M059J (cell line): ENCODE data around the gene RCOR3. TPM values are rescaled to one million over a fixed set of nuclear protein-coding genes. Genes with fewer than 3 reads are reported as not detected.

ENCODE experiments used
- total RNA-seq: library from RNA; depleted of rRNA; stranded (reverse); fragments of >200 nt; shearing (Covaris generic); gene quantifications from 2 replicates; pipeline ENCODE4 v1.2.3, GENCODE V29; 2014; rRNA removed

The RCOR3 gene
- total RNA-seq, 1 experiment from 2014 or later: 20.7 TPM

Other genes with a start within 250 kb of the RCOR3 start
- gene KCNH1, start 125.2 kb upstream of the RCOR3 start, total RNA-seq: 2.8 and 3.2 TPM in 2 replicates
- gene TRAF5, start 67.5 kb downstream of the RCOR3 start, total RNA-seq: 1.5 and 3.1 TPM in 2 replicates
- 0.17 TPM in 1 of 2 replicates, not detected in the other for gene RD3, start 232.8 kb downstream of the RCOR3 start, total RNA-seq